Cardiac muscle cell (in vitro differentiated cells and primary cell): ENCODE results near the gene MMP17. TPM values are rescaled to one million over a fixed set of nuclear protein-coding genes. Genes with fewer than 3 reads are reported as not detected.

Experiments
- DNase-seq, 2 donors: peaks; one replicate each; pipeline versions ENCODE4 v3.0.0 to v3.0.0-alpha.2; 2010 to 2017; ENCODE audit warnings: low read depth in 1 of 2, low spot score in 1 of 2
- H3K27ac ChIP-seq: fragments of 200-600 bp; sonication (generic); 2 replicates; pipeline ENCODE4 v1.5.1; 2016
- H3K27me3 ChIP-seq: fragments of 200-600 bp; sonication (generic); 2 replicates; pipeline ENCODE4 v1.6.0; 2016; ENCODE audit warnings: control low read depth
- H3K36me3 ChIP-seq: fragments of 200-600 bp; sonication (generic); 2 replicates; pipeline ENCODE4 v1.5.1; 2016; ENCODE audit warnings: control low read depth
- H3K4me1 ChIP-seq: fragments of 200-600 bp; sonication (generic); 2 replicates; pipeline ENCODE4 v1.8.1; 2017; ENCODE audit warnings: low read depth, mild to moderate bottlenecking, mixed run types
- H3K4me3 ChIP-seq: fragments of 200-600 bp; sonication (generic); 2 replicates; pipeline ENCODE4 v1.5.1; 2016; ENCODE audit warnings: mild to moderate bottlenecking
- H3K9me3 ChIP-seq: fragments of 200-600 bp; sonication (generic); 2 replicates; pipeline ENCODE4 v1.5.1; 2017; ENCODE audit warnings: low read depth, mild to moderate bottlenecking, control low read depth
- polyA plus RNA-seq: library from polyadenylated mRNA; unstranded; fragments of >200 nt; fragmentation: Nextera tagmentation; extraction: Ambion mirVana; gene quantifications from 2 replicates; pipeline ENCODE4 v1.2.1, GENCODE V29; 2016
- total RNA-seq: library from RNA; depleted of rRNA; stranded (reverse); fragments of >200 nt; gene quantifications from 2 replicates; pipeline ENCODE4 v1.2.3, GENCODE V29; 2016
- TF ChIP-seq, protein P1 (sequence below): IDR thresholded peaks from 2 replicates; pipeline ENCODE4 v1.5.1; 2012; ENCODE audit warnings: low read depth, mild to moderate bottlenecking, low read length

MMP17 gene
- total and polyA plus RNA-seq, 2 experiments from 2014 or later: 0.71 TPM; not detected in 1

GRCh38 chr12:131793243-131794022 is 34.8 kb upstream of the MMP17 start:
- H3K36me3 ChIP-seq: peaks cover 14% of the 10 kb centered on the region
- no peaks in the 10 kb centered on the region for H3K9me3 ChIP-seq
- no peak overlapping the region for H3K4me3 ChIP-seq
- no peaks in the 10 kb centered on the region for H3K27me3 ChIP-seq
- no peak overlapping the region for H3K27ac ChIP-seq
- no peaks in the 10 kb centered on the region for H3K4me1 ChIP-seq
- TF ChIP-seq, protein P1, sequence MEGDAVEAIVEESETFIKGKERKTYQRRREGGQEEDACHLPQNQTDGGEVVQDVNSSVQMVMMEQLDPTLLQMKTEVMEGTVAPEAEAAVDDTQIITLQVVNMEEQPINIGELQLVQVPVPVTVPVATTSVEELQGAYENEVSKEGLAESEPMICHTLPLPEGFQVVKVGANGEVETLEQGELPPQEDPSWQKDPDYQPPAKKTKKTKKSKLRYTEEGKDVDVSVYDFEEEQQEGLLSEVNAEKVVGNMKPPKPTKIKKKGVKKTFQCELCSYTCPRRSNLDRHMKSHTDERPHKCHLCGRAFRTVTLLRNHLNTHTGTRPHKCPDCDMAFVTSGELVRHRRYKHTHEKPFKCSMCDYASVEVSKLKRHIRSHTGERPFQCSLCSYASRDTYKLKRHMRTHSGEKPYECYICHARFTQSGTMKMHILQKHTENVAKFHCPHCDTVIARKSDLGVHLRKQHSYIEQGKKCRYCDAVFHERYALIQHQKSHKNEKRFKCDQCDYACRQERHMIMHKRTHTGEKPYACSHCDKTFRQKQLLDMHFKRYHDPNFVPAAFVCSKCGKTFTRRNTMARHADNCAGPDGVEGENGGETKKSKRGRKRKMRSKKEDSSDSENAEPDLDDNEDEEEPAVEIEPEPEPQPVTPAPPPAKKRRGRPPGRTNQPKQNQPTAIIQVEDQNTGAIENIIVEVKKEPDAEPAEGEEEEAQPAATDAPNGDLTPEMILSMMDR: no peak
- peak in 1 of 2 donors; percentile 37 for DNase-seq

- no peak overlapping the region for H3K4me3 ChIP-seq
- H3K4me1 ChIP-seq: no peaks in the 10 kb centered on the region
- H3K27ac ChIP-seq: no peak overlapping the region
Measured at GRCh38 chr12:131794061-131794460, 34.1 kb upstream of the MMP17 start.

GRCh38 chr12:131794573-131794972 is 33.6 kb upstream of the MMP17 start:
- no peak overlapping the region for H3K4me3 ChIP-seq
- TF ChIP-seq, protein P1: no peak
- no peak for DNase-seq

More at GRCh38 chr12:131794061-131794460, 34.1 kb upstream of the MMP17 start:
- H3K9me3 ChIP-seq: no peaks in the 10 kb centered on the region
- no peak for DNase-seq
- peaks cover 16% of the 10 kb centered on the region for H3K36me3 ChIP-seq
- H3K27me3 ChIP-seq: no peaks in the 10 kb centered on the region
- TF ChIP-seq, protein P1: no peak

DNA sequence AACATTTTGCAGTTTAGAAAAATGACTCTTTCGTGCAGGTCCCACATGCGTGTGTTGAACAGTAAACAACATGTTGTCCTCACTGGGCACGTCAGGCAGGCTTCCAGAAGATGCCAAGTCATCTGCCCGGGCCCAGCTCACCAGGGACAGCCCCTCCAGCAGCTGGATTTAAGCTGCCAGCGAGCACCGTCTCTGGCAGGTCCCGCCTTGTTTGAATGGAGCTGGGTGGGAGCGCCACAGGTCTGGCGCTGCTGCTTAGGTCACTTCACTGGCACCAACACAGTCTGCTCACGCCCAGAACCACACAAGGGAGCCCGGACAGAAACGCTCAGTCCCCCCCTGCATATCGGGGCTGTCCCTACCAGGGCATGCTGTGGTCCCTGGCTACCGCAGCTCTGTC is 33.1 kb upstream of the MMP17 start:
- H3K27me3 ChIP-seq: no peaks in the 10 kb centered on the region
- no peak for DNase-seq
- H3K36me3 ChIP-seq: peaks cover 13% of the 10 kb centered on the region
- H3K4me3 ChIP-seq: no peak overlapping the region
- H3K4me1 ChIP-seq: no peaks in the 10 kb centered on the region
- H3K27ac ChIP-seq: no peak overlapping the region
- H3K9me3 ChIP-seq: no peaks in the 10 kb centered on the region
- TF ChIP-seq, protein P1: no peak

More at GRCh38 chr12:131794573-131794972, 33.6 kb upstream of the MMP17 start:
- no peaks in the 10 kb centered on the region for H3K27me3 ChIP-seq
- no peak overlapping the region for H3K27ac ChIP-seq
- H3K36me3 ChIP-seq: peaks cover 16% of the 10 kb centered on the region
- no peaks in the 10 kb centered on the region for H3K9me3 ChIP-seq
- H3K4me1 ChIP-seq: no peaks in the 10 kb centered on the region

DNA sequence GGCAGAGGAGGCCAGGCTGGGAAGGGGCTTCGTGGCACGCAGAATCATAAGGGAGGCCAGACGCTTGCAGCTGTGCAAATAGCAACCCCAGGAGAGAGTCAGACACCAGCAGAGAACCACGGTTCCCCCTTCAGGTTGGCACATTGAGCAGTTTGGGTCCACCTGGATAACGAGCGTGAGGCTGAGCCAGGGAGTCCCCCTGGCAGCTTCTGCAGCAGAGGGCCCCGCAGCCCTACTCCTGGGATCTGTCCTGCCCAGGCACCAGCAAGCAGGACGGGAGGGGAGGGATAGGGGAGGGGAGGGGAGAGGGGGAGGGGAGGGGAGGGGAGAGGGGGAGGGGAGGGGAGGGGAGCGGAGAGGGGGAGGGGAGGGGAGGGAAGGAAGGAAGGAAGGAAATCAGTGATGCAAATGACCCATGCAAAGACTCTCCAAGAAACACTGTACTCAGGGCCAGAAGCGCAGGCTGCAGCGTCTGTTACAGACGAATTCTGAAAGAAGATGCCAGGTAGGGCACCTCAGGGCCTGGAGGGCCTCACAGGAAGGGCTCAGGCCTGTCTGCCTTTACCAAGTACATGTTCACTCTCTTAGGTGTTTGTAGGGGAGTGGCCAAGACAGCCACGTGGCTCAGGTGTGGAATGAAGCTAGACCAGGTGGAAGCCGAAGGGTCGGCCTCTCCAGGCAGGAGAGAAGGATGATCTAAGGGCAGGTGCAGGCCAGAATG is 32.3 kb upstream of the MMP17 start:
- no peaks in the 10 kb centered on the region for H3K4me1 ChIP-seq
- no peak overlapping the region for H3K27ac ChIP-seq
- peaks cover 10% of the 10 kb centered on the region for H3K36me3 ChIP-seq
- no peak for DNase-seq
- TF ChIP-seq, protein P1: no peak
- H3K27me3 ChIP-seq: no peaks in the 10 kb centered on the region
- H3K9me3 ChIP-seq: no peaks in the 10 kb centered on the region
- H3K4me3 ChIP-seq: no peak overlapping the region
